ENCODE results near the gene IQSEC3. TPM values are rescaled to one million over a fixed set of nuclear protein-coding genes. Genes with fewer than 3 reads are reported as not detected.

Gene IQSEC3
- total RNA-seq, 2 experiments from 2014 or later: 3.2 to 3.6 TPM

DNA sequence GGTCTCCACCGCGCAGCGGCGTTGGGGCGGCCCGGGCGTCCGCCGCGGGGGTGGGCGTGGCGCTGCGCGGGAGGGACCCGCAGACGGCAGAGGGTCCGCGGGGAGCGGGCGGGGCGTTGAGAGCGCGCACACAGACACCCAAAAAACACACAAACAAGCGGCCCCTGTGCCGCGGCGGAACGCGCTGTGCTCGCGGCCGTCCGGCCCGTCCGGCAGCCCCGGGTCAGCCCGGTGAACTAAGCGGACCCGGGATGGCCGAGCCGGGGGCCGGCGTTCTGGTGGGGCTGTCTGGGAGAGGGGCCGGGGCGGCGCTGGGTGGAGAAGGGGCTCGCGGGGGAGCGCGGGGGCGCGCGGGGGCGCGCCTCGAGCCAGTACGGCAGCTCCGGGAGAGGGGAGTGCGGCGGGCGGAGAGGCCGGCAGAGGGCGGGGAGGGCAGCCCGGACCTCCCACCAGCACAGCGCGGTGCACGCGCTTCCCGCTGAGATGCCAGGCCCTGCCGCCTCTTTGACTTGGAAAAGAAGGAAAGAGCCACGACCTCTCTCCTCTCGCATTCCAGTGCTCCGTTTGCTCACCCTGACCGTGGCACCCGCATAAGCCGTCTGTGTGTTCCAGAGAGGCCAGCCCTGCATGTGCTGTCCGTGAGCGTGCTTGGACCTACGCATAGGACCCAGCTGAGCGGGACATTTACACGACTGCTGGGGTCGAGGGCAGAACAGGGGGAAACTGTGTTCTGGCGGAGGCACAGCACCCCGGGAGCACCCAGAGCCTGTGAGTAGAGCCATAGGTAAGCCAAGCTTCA is 137.1 kb downstream of the IQSEC3 start:
- H3K27ac Mint-ChIP-seq: no peak overlapping the region
- H3K36me3 Mint-ChIP-seq: no peaks in the 10 kb centered on the region
- no peak overlapping the region for H3K4me3 Mint-ChIP-seq
- DNase-seq: no peak
- no peaks in the 10 kb centered on the region for H3K4me1 Mint-ChIP-seq
- H3K27me3 Mint-ChIP-seq: peaks cover 57% of the 10 kb centered on the region
- H3K9me3 Mint-ChIP-seq: no peaks in the 10 kb centered on the region

DNA sequence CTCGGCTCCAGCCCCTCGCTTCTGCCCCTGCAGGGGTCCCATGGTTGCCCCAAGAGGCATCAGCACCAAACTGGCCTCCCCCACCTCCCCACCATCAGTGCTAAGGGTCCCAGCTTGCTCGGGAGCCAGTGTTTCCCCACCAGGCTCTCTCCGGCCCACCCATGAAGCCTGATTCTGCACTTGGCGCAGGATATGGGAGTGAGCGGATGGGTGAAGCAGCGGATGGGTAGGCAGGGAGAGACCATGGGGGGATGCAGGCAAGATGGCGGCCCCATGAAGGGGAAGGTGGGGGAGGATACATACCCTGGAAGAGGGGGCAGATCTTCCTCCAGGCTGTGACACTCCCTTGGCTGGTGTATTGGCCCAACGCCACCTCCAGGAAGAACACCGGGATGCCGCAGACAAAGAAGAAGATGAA is 137.7 kb downstream of the IQSEC3 start:
- H3K36me3 Mint-ChIP-seq: no peaks in the 10 kb centered on the region
- no peaks in the 10 kb centered on the region for H3K4me1 Mint-ChIP-seq
- no peak overlapping the region for H3K4me3 Mint-ChIP-seq
- no peak overlapping the region for H3K27ac Mint-ChIP-seq
- H3K9me3 Mint-ChIP-seq: no peaks in the 10 kb centered on the region
- peaks cover 61% of the 10 kb centered on the region for H3K27me3 Mint-ChIP-seq
- no peak for DNase-seq

DNA sequence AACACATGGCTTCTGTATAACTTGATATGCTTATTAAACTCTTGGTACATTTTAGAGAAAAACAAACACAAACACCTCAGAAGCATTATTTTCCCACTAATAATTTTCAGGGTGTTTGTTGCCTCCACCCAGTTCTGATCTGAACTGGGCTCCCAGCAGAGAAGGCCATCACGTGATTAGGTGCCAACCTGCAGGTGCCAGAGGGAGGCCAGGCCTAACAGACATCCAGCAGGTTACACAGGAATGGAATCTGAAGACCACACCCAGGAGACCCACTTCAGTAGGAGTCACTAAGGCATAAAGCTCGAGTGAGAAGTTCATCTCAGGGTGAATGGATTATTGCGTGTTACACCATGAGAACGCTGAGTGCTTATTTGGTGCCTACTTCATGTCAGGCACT is 138.5 kb downstream of the IQSEC3 start:
- DNase-seq: no peak
- Mint-ChIP-seq H3K4me3 (no peak overlapping the region), H3K27ac (no peak overlapping the region), H3K9me3 (no peaks in the 10 kb centered on the region), H3K27me3 (peaks cover 64% of the 10 kb centered on the region), H3K36me3 (no peaks in the 10 kb centered on the region), H3K4me1 (no peaks in the 10 kb centered on the region)

DNA sequence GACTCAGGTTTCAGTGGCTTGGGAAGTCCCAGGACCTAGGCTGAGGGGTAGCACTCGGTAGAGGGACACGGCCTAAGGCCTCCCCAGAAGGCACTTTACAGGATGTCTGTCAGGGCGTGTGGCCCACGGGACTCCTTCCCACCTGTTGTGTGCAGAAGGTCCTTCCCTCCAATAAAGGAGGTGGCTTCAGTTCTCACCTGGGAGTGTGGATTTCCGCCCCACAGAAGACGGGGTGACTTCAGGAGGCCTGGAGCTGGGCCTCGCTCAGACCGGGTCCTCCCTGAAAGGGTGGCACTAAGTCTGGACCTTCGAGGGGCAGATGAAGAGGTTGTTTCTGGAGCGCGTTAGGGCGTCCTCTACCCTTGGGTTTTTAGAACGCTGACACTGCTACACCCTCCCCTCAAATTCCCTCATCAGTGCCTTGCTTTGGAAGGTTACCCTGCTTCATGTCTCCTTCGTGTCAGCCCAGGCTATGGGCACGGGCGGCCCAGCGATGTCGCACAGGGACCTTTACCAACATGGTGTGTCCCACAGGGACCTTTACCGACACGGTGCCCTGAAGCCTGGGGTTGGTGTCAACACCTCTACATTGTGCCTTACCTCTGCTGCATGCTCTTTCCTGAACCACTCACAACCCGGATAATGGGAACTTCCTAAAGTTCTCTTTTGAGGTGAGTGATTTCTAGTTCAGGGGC is 140.3 kb downstream of the IQSEC3 start:
- H3K4me1 Mint-ChIP-seq: no peaks in the 10 kb centered on the region
- DNase-seq: no peak
- H3K4me3 Mint-ChIP-seq: no peak overlapping the region
- H3K27ac Mint-ChIP-seq: no peak overlapping the region
- H3K27me3 Mint-ChIP-seq: peaks cover 64% of the 10 kb centered on the region
- H3K9me3 Mint-ChIP-seq: no peaks in the 10 kb centered on the region
- H3K36me3 Mint-ChIP-seq: no peaks in the 10 kb centered on the region

DNA sequence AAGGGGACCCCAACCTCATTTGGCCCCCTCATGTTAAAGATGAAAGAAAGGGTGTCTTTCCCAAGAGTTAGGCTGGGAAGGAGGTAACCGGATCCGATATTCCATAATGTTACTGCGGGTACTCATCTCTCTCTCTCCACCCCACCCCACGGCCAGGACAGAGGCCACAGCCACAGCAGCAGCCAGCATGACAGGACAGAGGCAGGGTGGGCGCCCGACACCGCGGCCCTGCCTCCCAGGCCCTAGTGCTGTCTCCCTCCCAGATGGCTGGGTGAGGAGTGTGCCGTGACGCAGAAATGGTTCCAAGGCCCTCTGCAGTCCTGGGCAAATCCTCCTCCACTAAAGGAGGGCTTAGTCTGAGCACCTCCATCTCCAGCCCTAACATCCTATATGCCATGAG is 141.2 kb downstream of the IQSEC3 start:
- H3K27ac Mint-ChIP-seq: no peak overlapping the region
- H3K4me1 Mint-ChIP-seq: peaks cover 2% of the 10 kb centered on the region
- H3K27me3 Mint-ChIP-seq: peaks cover 59% of the 10 kb centered on the region
- DNase-seq: no peak
- H3K36me3 Mint-ChIP-seq: no peaks in the 10 kb centered on the region
- no peak overlapping the region for H3K4me3 Mint-ChIP-seq
- H3K9me3 Mint-ChIP-seq: no peaks in the 10 kb centered on the region

DNA sequence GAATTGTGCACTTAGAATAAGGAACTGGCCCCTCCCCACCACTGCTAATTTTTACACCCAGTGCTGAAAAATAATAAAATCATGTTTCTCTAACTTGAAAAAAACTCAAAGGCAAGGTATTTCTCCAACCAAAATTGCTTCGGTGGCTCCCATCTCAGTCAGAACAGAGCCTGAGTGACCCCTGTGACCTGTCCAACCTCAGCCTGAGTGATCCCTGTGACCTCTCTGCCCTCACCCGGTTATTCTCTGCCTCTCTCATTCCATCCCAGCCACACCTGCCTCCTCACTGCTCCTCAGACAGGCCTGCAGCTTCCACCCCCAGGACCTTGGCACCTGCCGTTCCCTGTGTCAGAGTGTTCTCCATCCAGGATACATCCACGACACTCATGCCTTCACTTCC is 142.2 kb downstream of the IQSEC3 start:
- Mint-ChIP-seq H3K4me1 (peaks cover 5% of the 10 kb centered on the region), H3K9me3 (no peaks in the 10 kb centered on the region), H3K27ac (no peak overlapping the region), H3K4me3 (no peak overlapping the region), H3K27me3 (peaks cover 64% of the 10 kb centered on the region), H3K36me3 (no peaks in the 10 kb centered on the region)
- no peak for DNase-seq

DNA sequence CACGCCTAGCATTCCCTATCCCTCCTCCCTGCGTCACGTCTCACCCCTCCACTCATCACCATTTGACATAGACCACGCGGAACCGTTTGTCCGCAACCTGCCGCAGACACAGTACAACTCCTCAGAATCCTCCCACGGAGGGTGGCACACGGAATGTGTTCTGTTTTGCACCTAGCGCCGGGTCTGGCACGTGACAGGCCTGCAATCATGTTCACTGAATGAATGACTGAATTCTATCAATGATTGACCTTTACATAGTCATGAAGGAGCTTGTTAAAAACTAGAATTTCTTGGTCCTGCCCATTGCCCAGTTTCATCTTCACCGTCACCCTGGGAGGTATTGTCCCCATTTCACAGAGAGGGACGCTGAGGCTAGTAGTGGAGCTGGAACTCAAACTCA is 142.7 kb downstream of the IQSEC3 start:
- H3K27ac Mint-ChIP-seq: no peak overlapping the region

DNA sequence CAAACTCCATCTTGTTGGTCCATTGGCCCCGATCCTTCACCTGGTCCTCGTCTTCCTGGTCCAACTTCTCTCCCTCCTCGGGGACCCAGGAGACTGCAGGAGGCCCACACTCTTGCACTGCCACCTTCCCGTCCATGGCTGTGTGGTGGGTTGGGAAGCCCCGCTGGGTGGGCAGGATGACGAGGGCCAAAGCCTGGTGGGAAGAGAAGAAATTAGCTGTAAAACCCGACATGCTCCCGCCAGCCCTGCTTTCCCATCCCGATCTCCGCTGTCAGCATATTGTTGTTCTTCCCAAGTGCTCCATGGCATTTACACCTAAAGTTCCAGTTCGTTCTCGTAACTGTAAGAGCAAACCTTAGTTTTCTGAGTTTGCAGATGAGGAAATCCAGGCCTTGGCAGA is 143.3 kb downstream of the IQSEC3 start:
- Mint-ChIP-seq H3K9me3 (no peaks in the 10 kb centered on the region), H3K36me3 (no peaks in the 10 kb centered on the region), H3K4me1 (peaks cover 9% of the 10 kb centered on the region), H3K4me3 (no peak overlapping the region), H3K27me3 (peaks cover 56% of the 10 kb centered on the region), H3K27ac (no peak overlapping the region)
- DNase-seq: no peak

More for the DNA sequence above, 142.7 kb downstream of the IQSEC3 start:
- Mint-ChIP-seq H3K36me3 (no peaks in the 10 kb centered on the region), H3K9me3 (no peaks in the 10 kb centered on the region), H3K4me3 (no peak overlapping the region), H3K4me1 (peaks cover 5% of the 10 kb centered on the region), H3K27me3 (peaks cover 62% of the 10 kb centered on the region)
- no peak for DNase-seq

DNA sequence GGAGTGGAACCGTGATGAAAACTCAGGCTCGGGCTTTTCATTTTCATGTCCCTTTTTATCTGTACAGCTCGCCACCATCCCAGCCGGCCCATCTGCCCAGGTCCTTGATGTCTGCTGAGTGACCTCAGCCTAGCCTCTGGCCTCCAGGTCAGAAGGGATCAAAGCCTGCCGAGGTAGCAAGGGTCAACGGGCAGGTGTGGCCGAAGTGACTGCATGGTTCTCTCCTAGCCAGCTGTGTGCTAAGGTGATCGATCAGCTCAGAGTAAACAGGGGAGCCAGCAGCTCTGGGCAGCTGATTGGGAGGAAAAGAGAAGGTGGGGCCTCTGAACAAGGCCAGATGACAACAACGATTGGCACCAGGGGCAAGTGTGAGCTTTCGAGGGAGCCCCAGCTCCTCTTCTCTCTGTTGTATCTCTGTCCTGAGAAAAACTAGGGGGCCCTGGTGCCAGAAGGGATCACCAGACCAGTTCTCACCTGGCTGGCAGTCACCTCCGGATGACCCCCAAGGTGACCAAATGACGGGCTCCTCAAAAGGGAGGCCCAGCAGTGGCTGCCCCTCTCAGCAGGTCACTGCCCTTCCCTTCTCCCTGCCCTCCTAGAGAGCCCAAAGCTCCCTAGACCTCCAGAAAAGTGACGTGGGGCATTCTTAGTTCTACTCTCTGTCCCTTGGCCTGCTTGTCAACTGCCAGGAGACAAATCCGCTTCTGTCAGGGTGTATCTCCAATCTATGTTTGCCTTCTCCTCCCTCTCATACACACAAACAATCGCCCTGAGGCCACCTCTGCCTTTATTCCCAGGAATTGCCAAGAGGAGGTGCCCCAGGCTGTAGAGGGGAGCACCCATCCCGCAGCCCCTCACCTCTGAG is 143.9 kb downstream of the IQSEC3 start:
- no peak overlapping the region for H3K4me3 Mint-ChIP-seq
- H3K27me3 Mint-ChIP-seq: peaks cover 50% of the 10 kb centered on the region
- no peak overlapping the region for H3K27ac Mint-ChIP-seq
- H3K4me1 Mint-ChIP-seq: peaks cover 9% of the 10 kb centered on the region
- no peaks in the 10 kb centered on the region for H3K9me3 Mint-ChIP-seq
- no peak for DNase-seq
- no peaks in the 10 kb centered on the region for H3K36me3 Mint-ChIP-seq

DNA sequence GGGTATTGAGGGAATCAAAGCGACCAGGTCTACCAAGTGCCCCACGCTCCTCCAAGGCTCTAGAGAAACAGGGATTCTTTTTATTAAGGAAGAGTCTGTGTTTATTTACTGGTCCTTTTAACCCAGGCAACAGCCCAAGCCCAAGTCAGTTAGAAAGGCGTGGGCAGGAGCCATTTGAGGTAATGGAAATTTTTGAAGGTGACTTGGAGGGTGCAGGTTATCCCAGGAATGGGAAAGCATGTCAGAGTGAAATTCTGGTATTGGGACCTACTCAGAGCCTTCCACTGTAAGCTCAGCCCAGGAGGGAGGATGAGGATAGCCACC is 144.5 kb downstream of the IQSEC3 start:
- H3K4me3 Mint-ChIP-seq: no peak overlapping the region
- no peak for DNase-seq
- H3K9me3 Mint-ChIP-seq: no peaks in the 10 kb centered on the region
- peaks cover 44% of the 10 kb centered on the region for H3K27me3 Mint-ChIP-seq
- H3K36me3 Mint-ChIP-seq: no peaks in the 10 kb centered on the region
- no peak overlapping the region for H3K27ac Mint-ChIP-seq
- H3K4me1 Mint-ChIP-seq: peaks cover 9% of the 10 kb centered on the region

DNA sequence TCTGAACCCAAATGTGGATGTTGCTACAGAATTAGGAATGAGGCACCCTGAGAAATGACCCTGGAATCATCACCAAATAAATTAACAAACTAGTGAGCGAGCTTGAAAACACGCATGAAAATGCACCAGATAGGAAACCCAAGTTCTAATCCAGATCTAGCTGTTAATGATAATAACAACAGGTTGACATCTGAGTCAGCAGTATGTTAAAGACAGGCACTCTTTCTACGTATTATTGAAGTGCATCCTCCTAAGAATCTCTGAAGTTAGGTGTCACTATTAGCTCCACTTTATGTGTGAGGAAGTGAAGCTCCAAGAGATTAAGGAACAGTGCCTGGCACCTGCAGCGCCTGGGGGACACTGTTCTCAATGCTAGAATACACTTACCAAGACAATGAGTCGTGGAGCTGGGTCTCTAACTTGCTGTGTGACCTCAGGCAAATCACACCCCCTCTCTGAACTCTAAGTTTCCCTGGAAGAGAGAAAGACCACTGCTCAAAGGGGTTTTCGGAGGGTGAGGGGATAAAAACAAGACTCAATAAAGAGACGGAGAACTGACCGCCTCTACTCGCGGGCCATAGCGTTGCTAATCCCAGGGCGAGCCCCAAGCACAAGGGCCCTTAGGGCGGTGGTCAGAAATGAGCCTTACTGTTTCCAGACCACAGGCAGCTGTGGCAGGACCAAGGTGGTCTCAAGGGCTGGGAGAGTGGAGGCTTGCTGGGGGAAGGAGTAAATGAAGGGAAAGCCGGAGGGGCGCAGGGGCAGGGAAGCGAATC is 145.3 kb downstream of the IQSEC3 start:
- peaks cover 37% of the 10 kb centered on the region for H3K27me3 Mint-ChIP-seq
- H3K4me3 Mint-ChIP-seq: no peak overlapping the region
- H3K27ac Mint-ChIP-seq: no peak overlapping the region
- peaks cover 9% of the 10 kb centered on the region for H3K4me1 Mint-ChIP-seq
- H3K9me3 Mint-ChIP-seq: no peaks in the 10 kb centered on the region
- DNase-seq: no peak
- no peaks in the 10 kb centered on the region for H3K36me3 Mint-ChIP-seq

DNA sequence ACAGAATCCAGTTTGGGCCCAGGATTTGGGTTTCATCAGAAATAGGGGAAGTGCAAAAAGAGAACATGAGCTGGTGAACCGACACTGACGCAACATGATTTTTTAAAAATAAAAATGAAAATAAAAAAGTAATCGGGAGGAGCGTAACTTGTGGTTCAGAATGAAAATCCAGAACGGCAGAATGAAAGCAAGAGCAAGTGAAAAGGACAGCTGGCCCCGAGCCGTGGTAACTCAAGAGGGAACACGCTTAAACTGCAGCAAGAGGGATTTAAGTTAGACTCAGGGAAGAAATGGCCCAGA is 145.8 kb downstream of the IQSEC3 start:
- peaks cover 9% of the 10 kb centered on the region for H3K4me1 Mint-ChIP-seq
- H3K4me3 Mint-ChIP-seq: no peak overlapping the region
- peaks cover 34% of the 10 kb centered on the region for H3K27me3 Mint-ChIP-seq
- H3K9me3 Mint-ChIP-seq: no peaks in the 10 kb centered on the region
- DNase-seq: no peak
- H3K27ac Mint-ChIP-seq: no peak overlapping the region
- H3K36me3 Mint-ChIP-seq: no peaks in the 10 kb centered on the region

DNA sequence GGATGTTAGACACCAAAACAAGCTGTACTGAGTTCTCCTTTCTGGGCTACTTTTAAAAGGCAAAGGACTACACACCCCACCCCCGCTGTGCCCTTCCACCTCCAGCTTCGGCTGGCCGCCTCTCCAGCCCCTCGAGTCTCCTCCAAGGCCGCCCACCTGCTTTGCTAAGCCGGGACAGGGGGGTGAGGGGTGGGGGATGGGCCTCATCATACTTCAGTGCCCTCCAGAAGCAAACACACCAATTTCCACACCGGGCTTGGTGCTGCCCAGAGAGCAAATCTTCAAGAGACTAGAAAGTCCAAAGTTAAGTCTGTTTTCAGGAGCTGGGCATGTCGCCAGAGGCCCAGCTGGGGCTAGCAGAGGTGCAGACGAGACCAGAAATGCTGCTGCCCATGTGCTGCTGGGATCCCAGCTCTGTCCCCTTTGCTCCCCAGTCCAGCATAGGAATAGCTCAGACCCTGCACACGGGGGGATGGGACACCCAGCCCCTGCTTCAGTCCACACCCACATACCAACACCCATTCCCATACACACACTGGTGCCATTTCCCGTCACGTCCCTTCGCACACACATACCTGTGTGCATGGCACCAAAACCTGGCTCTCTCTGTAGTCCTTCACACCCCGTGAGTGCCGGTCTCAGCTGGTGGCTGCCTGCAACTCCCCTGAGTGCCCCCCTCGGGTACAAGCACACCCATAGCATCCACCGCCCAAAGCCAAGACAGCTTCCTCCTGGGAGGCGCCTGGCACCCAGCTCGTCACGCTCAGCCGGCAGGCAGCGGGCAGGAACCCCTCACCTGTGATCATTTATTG is 146.4 kb downstream of the IQSEC3 start:
- H3K27ac Mint-ChIP-seq: no peak overlapping the region
- no peak for DNase-seq
- H3K4me3 Mint-ChIP-seq: no peak overlapping the region
- peaks cover 34% of the 10 kb centered on the region for H3K27me3 Mint-ChIP-seq
- peaks cover 9% of the 10 kb centered on the region for H3K4me1 Mint-ChIP-seq
- H3K9me3 Mint-ChIP-seq: no peaks in the 10 kb centered on the region
- H3K36me3 Mint-ChIP-seq: no peaks in the 10 kb centered on the region

DNA sequence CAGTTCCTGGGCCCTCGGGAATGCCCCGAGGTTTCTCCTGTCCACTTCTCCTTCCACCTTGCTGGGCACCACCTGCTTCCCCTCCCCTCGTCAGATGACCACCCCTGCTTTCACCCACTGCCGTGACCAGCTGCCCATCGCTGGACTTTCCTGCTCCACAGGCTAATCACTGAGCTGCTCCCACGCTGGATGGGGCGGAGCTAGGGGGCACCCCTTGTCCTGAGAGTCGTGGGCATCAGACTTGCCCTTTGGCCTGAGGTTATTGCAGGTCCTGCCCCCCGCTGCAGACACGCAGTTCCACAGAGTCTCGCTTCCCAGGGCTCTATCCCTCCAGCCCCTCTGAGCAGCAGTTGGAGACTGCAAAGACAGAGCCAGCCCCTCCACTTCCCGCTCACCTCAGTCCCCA is 147.0 kb downstream of the IQSEC3 start:
- H3K36me3 Mint-ChIP-seq: no peaks in the 10 kb centered on the region

More for the DNA sequence above, 147.0 kb downstream of the IQSEC3 start:
- peaks cover 9% of the 10 kb centered on the region for H3K4me1 Mint-ChIP-seq
- no peak for DNase-seq
- no peaks in the 10 kb centered on the region for H3K9me3 Mint-ChIP-seq
- no peak overlapping the region for H3K27ac Mint-ChIP-seq
- no peak overlapping the region for H3K4me3 Mint-ChIP-seq
- H3K27me3 Mint-ChIP-seq: peaks cover 34% of the 10 kb centered on the region
